ENCODE results near the gene SAPCD2.
A peak's percentile ranks its signal among the peaks of the same experiment; 100 is the strongest.

Gene SAPCD2

DNA sequence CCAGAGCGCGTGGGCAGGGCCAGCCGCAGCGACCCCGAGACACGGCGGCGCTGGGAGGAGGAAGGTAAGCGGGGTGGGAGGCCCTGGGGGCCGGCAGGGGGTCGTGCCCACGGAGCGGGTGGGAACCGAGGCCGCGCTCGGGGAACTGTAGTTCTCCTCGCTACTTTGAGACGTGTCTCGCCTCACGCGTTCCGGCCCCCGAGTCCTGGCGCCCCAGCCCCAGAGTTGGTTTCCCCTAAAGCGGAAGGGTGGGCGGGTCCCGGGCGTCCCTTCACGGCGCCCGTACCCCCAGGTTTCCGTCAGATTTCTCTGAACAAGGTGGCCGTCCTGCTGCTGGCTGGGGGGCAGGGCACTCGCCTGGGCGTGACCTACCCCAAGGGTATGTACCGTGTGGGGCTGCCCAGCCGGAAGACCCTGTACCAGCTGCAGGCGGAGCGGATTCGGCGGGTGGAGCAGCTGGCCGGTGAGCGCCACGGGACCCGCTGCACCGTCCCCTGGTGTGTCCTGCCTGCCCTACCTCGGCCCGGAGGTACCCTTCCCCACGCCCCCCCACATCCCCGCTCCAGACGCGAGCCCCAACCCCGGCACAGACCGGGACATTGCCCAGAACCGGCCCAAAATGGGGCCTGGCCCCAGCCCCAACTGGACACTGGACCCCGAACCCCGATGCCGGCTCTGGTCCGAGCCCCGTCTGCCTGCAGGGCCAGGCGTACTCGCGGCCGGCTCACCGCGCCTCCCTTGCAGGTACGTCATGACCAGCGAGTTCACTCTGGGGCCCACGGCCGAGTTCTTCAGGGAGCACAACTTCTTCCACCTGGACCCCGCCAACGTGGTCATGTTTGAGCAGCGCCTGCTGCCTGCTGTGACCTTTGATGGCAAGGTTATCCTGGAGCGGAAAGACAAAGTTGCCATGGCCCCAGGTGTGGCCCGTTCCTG lies 7.7 kb upstream of the SAPCD2 start:
- no peak for DNase-seq (ENCODE audit: insufficient read length)
- no peak for TF ChIP-seq TAF1 (IDR thresholded peaks at IDR 0.05; ENCODE audit: borderline replicate concordance, low read depth, low read length)
- no peak for TF ChIP-seq POLR2A (IDR thresholded peaks at IDR 0.05; ENCODE audit: low read depth, low read length)
- no peak for TF ChIP-seq POLR2AphosphoS5 (IDR thresholded peaks at IDR 0.05; ENCODE audit: low read depth, low read length)
- FAIRE-seq, result peak; percentile 72

DNA sequence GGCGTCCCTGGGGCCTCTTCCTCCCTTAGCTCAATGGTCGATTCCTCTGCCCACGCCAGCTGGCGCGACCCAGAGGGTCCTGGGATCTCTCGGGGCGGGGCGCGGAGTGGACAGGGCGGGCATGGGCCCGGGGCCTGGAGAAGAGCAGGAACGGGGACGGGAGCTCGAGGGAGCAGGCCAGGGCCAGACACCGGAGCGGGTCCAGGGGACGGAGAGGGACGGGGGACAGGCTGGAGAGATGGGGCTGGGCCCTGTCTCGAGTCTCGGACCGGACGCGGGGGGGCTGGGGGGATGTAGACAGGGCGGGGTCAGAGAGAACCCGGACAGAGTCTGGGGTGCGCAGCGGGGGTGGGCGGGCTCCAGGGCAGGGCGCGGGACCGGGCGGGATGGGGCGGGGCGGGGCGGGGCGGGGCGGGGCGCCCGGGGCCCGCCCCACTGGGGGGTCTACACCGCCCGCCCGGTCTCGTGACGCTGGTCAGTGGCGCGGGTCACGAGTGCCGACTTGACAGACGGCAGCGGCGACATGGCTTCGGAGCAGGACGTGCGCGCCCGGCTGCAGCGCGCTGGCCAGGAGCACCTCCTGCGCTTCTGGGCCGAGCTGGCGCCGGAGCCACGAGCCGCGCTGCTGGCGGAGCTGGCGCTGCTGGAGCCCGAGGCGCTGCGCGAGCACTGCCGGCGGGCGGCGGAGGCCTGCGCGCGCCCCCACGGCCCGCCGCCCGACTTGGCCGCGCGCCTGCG lies 6.8 kb upstream of the SAPCD2 start, which contains the start of gene UAP1L1:
TSS of gene UAP1L1 (plus strand) at position 508 of the 738 bp plus-strand sequence. CDS start at position 524, 16 bp downstream.
- peak; percentile 61 for FAIRE-seq
- peak; percentile 80 for DNase-seq (ENCODE audit: insufficient read length)
- TF ChIP-seq POLR2A (IDR thresholded peaks at IDR 0.05; ENCODE audit: low read depth, low read length) (peak; percentile 68; the same call in 1 of the 2 replicates), TAF1 (IDR thresholded peaks at IDR 0.05; ENCODE audit: borderline replicate concordance, low read depth, low read length) (no peak), POLR2AphosphoS5 (IDR thresholded peaks at IDR 0.05; ENCODE audit: low read depth, low read length) (peak; percentile 60; the same call in 1 of the 2 replicates)

DNA sequence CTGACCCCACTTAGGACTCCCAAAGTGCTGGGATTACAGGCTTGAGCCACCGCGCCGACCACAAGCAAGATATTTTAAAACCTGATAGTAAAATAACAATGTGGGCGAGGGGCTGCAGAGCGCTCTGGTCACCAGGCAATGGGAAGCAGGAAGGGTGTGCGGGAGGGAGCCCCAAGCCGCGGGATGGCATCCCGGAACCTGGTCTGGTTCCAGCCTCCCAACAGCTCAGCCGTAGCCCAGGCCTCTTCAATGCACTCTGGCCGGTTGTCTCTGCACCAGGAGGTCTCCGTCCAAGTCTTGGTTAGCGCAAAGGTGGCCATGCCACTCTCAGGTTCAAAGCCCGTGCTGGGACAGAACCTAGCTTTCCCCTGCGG lies 6.3 kb upstream of the SAPCD2 start:
- FAIRE-seq (no peak), DNase-seq (ENCODE audit: insufficient read length) (no peak)
- TF ChIP-seq POLR2A (IDR thresholded peaks at IDR 0.05; ENCODE audit: low read depth, low read length), result no peak
- no peak for TF ChIP-seq POLR2AphosphoS5 (IDR thresholded peaks at IDR 0.05; ENCODE audit: low read depth, low read length)
- no peak for TF ChIP-seq TAF1 (IDR thresholded peaks at IDR 0.05; ENCODE audit: borderline replicate concordance, low read depth, low read length)

DNA sequence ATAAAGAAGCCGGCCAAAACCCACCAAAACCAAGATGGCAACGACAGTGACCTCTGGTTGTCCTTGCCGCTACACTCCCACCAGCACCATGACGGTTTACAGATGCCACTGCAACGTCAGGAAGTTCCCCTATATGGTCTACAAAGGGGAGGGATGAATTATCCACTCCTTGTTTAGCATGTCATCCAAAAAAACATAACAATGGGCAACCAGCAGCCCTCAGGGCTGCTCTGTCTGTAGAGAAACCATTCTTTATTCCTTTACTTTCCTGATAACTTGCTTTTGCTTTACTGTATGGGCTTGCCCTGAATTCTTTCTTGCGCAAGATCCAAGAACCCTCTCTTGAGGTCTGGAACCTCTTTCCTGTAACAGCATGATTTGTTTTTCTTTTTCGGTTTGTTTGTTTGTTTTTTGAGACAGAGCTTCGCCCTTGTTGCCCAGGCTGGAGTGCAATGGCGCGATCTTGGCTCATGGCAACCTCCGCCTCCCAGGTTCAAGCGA lies 5.0 kb upstream of the SAPCD2 start:
- TF ChIP-seq POLR2A (IDR thresholded peaks at IDR 0.05; ENCODE audit: low read depth, low read length) (no peak), TAF1 (IDR thresholded peaks at IDR 0.05; ENCODE audit: borderline replicate concordance, low read depth, low read length) (no peak)
- DNase-seq (ENCODE audit: insufficient read length) (no peak), FAIRE-seq (no peak)

DNA sequence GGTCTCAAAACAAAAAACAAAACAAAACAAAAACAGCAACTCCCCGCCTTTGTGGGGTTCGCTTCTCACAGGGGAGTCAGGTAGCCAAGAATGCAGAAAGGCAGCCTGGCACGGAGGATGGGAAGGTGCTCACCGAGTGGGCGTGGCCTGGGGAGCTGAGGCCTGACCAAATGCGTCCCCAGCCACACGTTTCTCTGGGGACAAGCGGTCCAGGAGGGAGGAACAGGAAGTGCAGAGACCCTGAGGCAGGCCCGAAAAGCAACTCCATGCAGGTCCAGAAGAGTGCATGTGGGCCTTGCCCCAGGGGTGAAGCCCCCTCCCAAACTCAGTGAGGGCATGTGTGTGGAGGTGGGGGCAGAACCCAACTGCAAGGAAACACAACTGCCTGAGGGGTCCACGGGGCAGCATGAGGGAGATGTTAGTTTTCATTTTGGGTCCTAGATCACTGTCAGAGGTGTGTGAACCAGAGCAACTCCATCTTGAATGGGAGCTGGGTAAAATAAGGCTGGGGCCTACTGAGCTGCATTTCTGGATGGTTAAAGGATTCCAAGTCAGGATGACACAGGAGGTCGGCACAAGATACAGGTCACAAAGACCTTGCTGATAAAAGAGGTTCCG lies 4.4 kb upstream of the SAPCD2 start:
- TF ChIP-seq TAF1 (IDR thresholded peaks at IDR 0.05; ENCODE audit: borderline replicate concordance, low read depth, low read length) (no peak), POLR2A (IDR thresholded peaks at IDR 0.05; ENCODE audit: low read depth, low read length) (peak; percentile 17; the same call in 1 of the 2 replicates)
- FAIRE-seq (peak; percentile 54), DNase-seq (ENCODE audit: insufficient read length) (peak; percentile 40)

DNA sequence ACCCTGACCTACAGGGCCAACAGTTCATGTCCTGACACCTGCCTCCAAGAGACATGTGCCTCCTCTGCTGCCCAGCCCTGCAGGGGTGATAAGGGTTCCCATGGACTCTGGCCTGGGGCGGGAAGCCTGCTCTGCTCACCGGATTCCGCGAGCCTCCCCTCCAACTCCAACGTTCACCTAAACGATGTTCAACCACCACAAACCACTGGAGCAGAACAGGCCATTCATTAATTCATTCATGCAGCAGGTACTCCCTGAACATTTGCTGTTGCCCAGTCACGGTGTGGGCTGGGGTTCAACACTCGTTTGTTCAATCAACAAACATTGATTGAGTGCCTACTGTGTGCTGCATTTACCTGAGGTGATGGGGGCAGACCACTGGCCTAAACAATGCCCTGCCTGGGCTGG lies 3.6 kb upstream of the SAPCD2 start:
- FAIRE-seq (no peak), DNase-seq (ENCODE audit: insufficient read length) (no peak)
- TF ChIP-seq TAF1 (IDR thresholded peaks at IDR 0.05; ENCODE audit: borderline replicate concordance, low read depth, low read length) (no peak), POLR2AphosphoS5 (IDR thresholded peaks at IDR 0.05; ENCODE audit: low read depth, low read length) (no peak), POLR2A (IDR thresholded peaks at IDR 0.05; ENCODE audit: low read depth, low read length) (no peak)

DNA sequence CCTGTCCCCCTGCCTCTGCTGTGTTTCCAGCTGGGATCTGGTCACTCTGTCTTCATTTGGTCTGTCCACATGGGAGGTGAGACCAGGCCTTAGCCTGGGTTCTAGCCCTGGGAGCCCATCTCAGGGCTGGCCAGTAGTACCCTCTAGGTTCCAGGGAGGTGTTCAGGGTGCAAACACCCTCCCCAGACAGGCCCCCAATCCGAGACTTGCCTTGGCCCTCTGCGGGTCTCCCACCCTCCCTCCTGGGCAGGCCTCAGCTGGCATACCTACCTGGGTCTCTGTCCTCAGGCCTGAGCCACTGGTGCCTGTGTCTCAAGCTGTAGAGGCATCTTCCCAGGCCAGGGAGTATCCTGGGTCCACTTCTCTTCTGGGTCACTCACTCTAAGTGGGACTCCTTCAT lies 925 bp upstream of the SAPCD2 start:
- no peak for TF ChIP-seq POLR2A (IDR thresholded peaks at IDR 0.05; ENCODE audit: low read depth, low read length)
- TF ChIP-seq TAF1 (IDR thresholded peaks at IDR 0.05; ENCODE audit: borderline replicate concordance, low read depth, low read length), result no peak
- TF ChIP-seq POLR2AphosphoS5 (IDR thresholded peaks at IDR 0.05; ENCODE audit: low read depth, low read length), result no peak
- no peak for FAIRE-seq

DNA sequence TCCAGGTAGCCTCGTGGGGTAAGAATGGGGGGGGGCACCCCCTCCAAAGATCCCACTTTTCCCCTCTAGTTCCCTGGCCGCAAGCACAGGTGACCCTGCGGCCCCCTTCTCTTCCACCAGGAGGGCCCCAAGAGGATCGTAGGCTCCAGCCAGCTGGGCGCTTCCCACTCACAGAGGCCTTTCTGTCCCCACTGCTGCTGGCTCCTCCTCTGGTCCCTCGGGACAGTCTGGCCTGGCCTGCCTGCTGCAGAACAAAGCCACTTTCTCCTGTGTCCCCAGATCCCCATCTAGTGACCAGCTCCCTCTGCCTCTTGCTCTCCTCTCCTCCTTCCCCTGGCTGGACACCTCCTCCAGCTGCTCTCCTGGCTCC lies 534 bp upstream of the SAPCD2 start:
- TF ChIP-seq TAF1 (IDR thresholded peaks at IDR 0.05; ENCODE audit: borderline replicate concordance, low read depth, low read length), result no peak
- no peak for TF ChIP-seq POLR2A (IDR thresholded peaks at IDR 0.05; ENCODE audit: low read depth, low read length)
- TF ChIP-seq POLR2AphosphoS5 (IDR thresholded peaks at IDR 0.05; ENCODE audit: low read depth, low read length), result no peak
- no peak for FAIRE-seq
- peak; percentile 39 for DNase-seq (ENCODE audit: insufficient read length)

More for the DNA sequence above, 925 bp upstream of the SAPCD2 start:
- no peak for DNase-seq (ENCODE audit: insufficient read length)

DNA sequence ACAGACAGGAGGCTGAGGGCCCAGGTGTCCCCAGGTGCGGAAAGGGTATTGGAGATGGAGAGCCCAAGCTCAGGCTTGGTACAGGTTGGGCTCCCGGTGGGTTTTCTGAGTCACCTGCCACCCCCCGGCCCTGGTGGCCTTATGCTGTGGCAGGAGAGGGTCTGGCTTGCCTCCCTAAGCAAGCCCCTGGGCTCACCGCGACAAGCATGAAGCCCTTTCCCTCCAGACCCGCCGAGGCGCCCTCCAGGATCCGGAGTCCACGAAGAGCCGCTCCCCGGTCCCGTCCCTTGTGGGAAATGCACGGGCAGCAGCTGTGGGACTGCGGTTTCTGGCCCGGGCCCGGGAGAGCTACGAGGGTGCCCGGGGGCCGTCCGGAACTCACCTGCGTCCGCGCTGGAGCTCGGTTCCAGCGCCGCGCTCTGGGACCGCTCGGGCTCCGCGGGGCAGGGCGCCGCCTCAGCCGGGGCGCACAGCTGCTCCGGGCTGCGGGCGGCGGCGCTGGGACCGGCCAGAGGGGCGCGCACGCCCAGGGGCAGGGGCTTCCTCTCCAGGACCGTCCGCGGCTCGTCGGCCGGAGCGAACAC lies 757 bp downstream of the SAPCD2 start:
- DNase-seq (ENCODE audit: insufficient read length) (no peak), FAIRE-seq (peak; percentile 51)
- TF ChIP-seq TAF1 (IDR thresholded peaks at IDR 0.05; ENCODE audit: borderline replicate concordance, low read depth, low read length), result no peak
- no peak for TF ChIP-seq POLR2AphosphoS5 (IDR thresholded peaks at IDR 0.05; ENCODE audit: low read depth, low read length)
- TF ChIP-seq POLR2A (IDR thresholded peaks at IDR 0.05; ENCODE audit: low read depth, low read length), result no peak

DNA sequence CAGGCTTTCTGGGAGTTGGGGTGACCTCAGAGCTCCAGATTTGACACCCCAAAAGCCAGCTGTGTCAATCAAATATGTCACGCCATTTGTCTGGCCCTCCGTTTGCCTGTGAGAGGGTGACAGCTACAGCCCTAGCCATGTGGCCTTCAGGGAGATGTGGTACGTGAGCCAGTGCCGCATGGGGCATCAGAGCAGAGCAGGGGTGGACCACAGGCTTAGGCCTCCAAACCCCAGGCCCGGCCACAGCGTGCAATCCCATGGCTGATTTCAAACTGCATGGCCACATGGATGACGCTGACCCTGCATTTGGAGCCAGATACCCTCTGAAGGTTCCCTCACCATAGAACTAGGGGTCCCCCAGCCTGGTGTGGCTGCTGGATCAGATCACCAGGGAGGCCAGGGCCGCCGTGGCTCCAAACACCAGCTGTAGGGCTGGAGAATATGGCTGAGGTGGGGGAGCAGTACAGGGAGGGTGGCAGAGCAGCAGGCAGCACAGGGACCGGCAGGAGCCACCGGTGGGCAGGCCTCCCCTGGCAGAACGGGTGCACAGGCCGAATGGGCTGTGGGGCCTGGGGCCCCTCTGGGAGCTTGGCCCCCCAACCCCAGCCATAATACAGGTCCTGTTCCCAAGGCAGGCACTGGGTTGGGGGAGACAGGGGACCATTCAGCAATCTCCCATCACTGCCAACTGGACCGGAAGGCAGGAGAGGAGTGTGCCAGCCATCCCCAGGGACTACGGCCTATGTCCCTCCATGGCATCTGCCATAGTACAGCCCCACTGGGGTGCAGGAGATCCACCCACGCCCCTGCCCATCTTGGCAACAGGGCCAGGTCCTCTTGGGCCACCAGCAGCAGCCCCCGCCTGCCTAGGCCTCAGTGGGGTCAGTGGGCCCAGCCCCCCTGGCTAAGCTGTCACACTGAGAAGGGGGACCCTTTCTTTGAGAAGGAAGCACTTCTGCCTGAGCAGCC lies 1.5 kb downstream of the SAPCD2 start:
- FAIRE-seq (peak; percentile 38), DNase-seq (ENCODE audit: insufficient read length) (no peak)
- TF ChIP-seq TAF1 (IDR thresholded peaks at IDR 0.05; ENCODE audit: borderline replicate concordance, low read depth, low read length) (no peak), POLR2AphosphoS5 (IDR thresholded peaks at IDR 0.05; ENCODE audit: low read depth, low read length) (no peak), POLR2A (IDR thresholded peaks at IDR 0.05; ENCODE audit: low read depth, low read length) (no peak)

Measured in GM12892 (cell line).